Kidney (tissue), 14 donors: ENCODE results near the gene MAPKBP1. TPM values are rescaled to one million over a fixed set of nuclear protein-coding genes. Genes with fewer than 3 reads are reported as not detected.

Experiments used
- DNase-seq, 5 donors: peaks; one replicate each; pipeline ENCODE4 v3.0.0-alpha.2; 2013 to 2020
- FAIRE-seq: peaks from 2 replicates; lab custom pipeline; 2012; peaks lifted over from hg19 to GRCh38; lab: Jason Lieb, UNC
- H3K27ac ChIP-seq, 2 donors: one replicate each; pipeline ENCODE4 v1.7.0; 2013; ENCODE audit warnings: low read depth in 2 of 2, low read length in 2 of 2, inconsistent platforms in 1 of 2
- H3K27me3 ChIP-seq: one replicate; pipeline ENCODE4 v1.7.1; 2013; ENCODE audit warnings: low read length, inconsistent platforms; ENCODE audit not compliant: control insufficient read depth, insufficient read depth
- H3K36me3 ChIP-seq, 3 donors: one replicate each; pipeline versions ENCODE4 v1.7.0 to v1.7.1; 2013; ENCODE audit warnings: low read length in 3 of 3, control low read depth in 1 of 3, inconsistent platforms in 1 of 3; ENCODE audit not compliant: insufficient read depth in 3 of 3, control insufficient read depth in 2 of 3
- H3K4me1 ChIP-seq, 3 donors: one replicate each; pipeline versions ENCODE4 v1.7.0 to v1.7.1; 2013; ENCODE audit warnings: low read length in 3 of 3, inconsistent platforms in 1 of 3, low read depth in 1 of 3; ENCODE audit not compliant: control insufficient read depth in 2 of 3, insufficient read depth in 2 of 3
- H3K4me3 ChIP-seq, 3 donors: one replicate each; pipeline versions ENCODE4 v1.7.0 to v1.8.1; 2013; ENCODE audit warnings: low read length in 3 of 3, control low read depth in 1 of 3, inconsistent platforms in 1 of 3
- H3K9ac ChIP-seq, 3 donors: one replicate each; pipeline versions ENCODE4 v1.7.0 to v1.7.1; 2013; ENCODE audit warnings: low read length in 3 of 3, control low read depth in 1 of 3, inconsistent platforms in 1 of 3
- H3K9me3 ChIP-seq, 3 donors: one replicate each; pipeline versions ENCODE4 v1.7.0 to v1.7.1; 2013; ENCODE audit warnings: low read length in 3 of 3, control low read depth in 1 of 3, inconsistent platforms in 1 of 3; ENCODE audit not compliant: control insufficient read depth in 2 of 3, insufficient read depth in 1 of 3
- CTCF ChIP-seq: IDR thresholded peaks from 3 replicates; pipeline ENCODE4 v1.5.1; 2012; ENCODE audit warnings: mild to moderate bottlenecking, moderate library complexity, borderline replicate concordance; ENCODE audit not compliant: insufficient read depth; ENCODE audit errors: extremely low read depth
- intact Hi-C: fragments of 100-400 bp; cut with DNase I; formaldehyde crosslinking; loops from one replicate; pipeline ENCODE4 v1.11.1; 2022
- polyA plus RNA-seq: library from polyadenylated mRNA; stranded (reverse); fragments of 350-450 nt; fragmentation: Illumina TruSeq; extraction: RNeasy Lipid Tissue Mini Kit (QIAGEN cat#74804); gene quantifications from one replicate; pipeline ENCODE4 v1.2.3, GENCODE V29; 2014; ENCODE audit warnings: low read depth, low replicate concordance; ENCODE audit not compliant: insufficient read depth
- total RNA-seq: library from RNA; stranded (reverse); fragmentation: NEBNext Ultra II Directional; extraction: Animal tissue kit (Norgen Biotek cat#: 25700); gene quantifications from one replicate; pipeline ENCODE4 v1.2.1, GENCODE V29; 2021
- donor health status: control.
- donor health status: control.
- donor health status: control.
- donor health status: control.
- donor health status: control.
- donor health status: DM: yes; HTN: yes; CAD: no.
- donor health status: Normal renal cell carcinoma (clear cell type).

The MAPKBP1 gene
- total and polyA plus RNA-seq, 2 donors from 2014 or later = 3.7 to 28.6 TPM

DNA sequence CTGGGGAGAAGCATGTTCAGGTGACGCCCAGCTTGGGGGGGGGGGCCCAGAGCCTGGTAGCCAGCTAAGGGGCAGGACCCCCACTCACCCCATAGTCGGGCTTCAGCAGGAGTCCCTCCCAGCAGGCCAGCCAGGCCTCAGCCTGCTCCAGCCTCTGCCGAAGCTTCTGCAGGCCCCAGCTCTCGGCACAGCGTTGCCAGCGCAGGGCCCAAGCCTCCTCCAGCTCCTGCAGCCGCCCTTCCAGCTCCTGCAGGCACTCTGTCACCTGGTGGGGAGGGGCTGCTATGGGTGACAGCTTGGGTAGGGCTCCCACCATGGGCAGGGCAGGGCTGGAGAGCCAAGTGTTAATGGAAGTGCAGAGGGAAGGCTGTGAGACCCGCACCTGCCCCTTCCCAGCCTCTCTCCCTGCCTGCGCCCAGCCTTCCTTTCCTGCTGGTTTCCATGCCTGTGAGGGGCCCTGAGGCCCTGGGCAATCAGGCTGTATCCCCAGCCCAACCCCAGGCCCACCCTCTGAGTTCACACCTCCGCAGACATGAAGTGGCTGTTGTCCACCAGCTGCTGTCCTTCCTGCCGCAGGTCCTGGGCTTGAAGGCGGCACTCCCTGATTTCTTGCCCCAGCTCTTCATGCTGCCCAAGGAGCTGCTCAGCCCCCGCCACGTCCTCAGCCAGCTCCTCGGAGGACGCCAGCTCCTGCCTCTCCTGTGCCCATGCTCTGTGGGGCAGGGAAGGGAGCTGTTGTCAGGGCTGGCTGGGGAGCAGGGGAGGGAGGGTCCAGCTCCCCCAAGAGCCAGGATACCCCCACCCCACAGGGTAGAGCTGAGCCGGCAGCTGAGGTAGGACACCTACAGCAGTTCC lies 78.7 kb downstream of the MAPKBP1 start:
- no peak overlapping the region for H3K9ac ChIP-seq
- H3K36me3 ChIP-seq = peaks cover 0 to under 1% (median 0%) of the 10 kb centered on the region in 3 donors
- TF ChIP-seq CTCF = no peak
- intact Hi-C loops = no loop called here
- DNase-seq (no peak), FAIRE-seq (no peak)
- H3K27me3 ChIP-seq = no peaks in the 10 kb centered on the region
- peaks cover 0 to 3% (median 0%) of the 10 kb centered on the region in 3 donors for H3K4me1 ChIP-seq
- no peaks in the 10 kb centered on the region for H3K9me3 ChIP-seq
- H3K4me3 ChIP-seq = no peak overlapping the region
- no peak overlapping the region for H3K27ac ChIP-seq

DNA sequence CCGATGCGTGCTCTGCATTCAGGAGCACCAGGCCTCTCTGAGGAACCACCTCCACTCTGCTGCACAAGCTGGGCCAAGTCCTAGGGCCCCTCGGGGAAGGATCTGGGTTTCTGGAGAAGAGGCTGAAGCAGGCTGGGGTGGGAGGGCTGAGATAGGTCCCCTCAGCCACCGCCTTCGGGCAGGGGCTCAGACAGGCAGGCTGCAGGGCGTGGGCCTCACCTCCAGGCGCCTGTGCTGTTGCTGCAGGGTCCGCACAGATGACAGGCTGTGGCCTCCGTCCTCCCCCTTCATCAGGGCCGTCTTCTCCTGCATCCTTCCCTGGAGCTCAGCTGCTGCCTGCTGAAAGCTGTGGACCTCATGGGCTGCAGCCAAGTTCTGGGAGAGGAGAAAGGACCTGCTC lies 79.5 kb downstream of the MAPKBP1 start:
- intact Hi-C loops = no loop called here

DNA sequence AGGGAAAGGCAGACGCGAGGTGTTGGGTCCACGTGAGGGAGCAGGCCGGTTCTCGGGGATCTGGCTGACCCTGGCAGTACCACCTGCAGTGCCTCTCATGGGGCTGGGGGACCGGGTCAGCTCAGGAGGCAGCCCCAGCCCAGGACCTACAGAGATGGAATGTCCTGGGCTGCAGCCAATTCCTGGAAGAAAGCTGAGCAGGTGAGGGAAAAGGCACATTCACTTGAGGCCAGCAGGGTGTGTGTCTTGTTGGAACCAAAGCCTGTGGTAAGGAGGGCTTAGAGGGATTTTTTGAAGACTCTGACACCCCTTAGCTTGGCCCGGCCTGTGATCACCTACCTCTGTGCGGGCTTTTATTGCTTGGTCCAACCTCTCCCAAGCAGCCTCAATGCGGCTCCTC lies 80.2 kb downstream of the MAPKBP1 start:
- peak in 1 of 5 donors; percentile 50 for DNase-seq
- no peak overlapping the region for H3K4me3 ChIP-seq
- peaks cover 0 to 3% (median 0%) of the 10 kb centered on the region in 3 donors for H3K4me1 ChIP-seq
- H3K27ac ChIP-seq = no peak overlapping the region
- no peak overlapping the region for H3K9ac ChIP-seq
- FAIRE-seq = no peak
- H3K9me3 ChIP-seq = no peaks in the 10 kb centered on the region
- no peaks in the 10 kb centered on the region for H3K36me3 ChIP-seq
- intact Hi-C loops = no loop called here
- no peak for TF ChIP-seq CTCF
- H3K27me3 ChIP-seq = no peaks in the 10 kb centered on the region

More for the DNA sequence above, 79.5 kb downstream of the MAPKBP1 start:
- Histone ChIP-seq H3K4me1 (peaks cover 0 to 3% (median 0%) of the 10 kb centered on the region in 3 donors), H3K27ac (no peak overlapping the region), H3K27me3 (no peaks in the 10 kb centered on the region), H3K9ac (no peak overlapping the region), H3K9me3 (no peaks in the 10 kb centered on the region), H3K36me3 (no peaks in the 10 kb centered on the region), H3K4me3 (no peak overlapping the region)
- no peak for DNase-seq
- no peak for FAIRE-seq
- no peak for TF ChIP-seq CTCF
